UCSD-AML1 (cell line): ENCODE data around the gene PAOX.

ENCODE experiments used
- DNase-seq: peaks from one replicate; lab custom pipeline; 2025; ENCODE audit not compliant: unreplicated experiment; lab: John Stamatoyannopoulos, UW

The PAOX gene

GRCh38 chr10:133379152-133379800 is at the start of gene PAOX:
Gene PAOX (plus strand): TSS chr10:133379262. CDS start chr10:133379317, 55 bp downstream.
- no peak for DNase-seq

- DNase-seq, result peak; percentile 84
Measured at GRCh38 chr10:133329491-133330202, 49.4 kb upstream of the PAOX start.

GRCh38 chr10:133332936-133333699 is 45.9 kb upstream of the PAOX start:
- no peak for DNase-seq

GRCh38 chr10:133334503-133335245 is 44.4 kb upstream of the PAOX start:
- DNase-seq, result no peak

GRCh38 chr10:133335246-133336117 is 43.6 kb upstream of the PAOX start:
- no peak for DNase-seq

GRCh38 chr10:133336118-133336576 is 42.9 kb upstream of the PAOX start:
- no peak for DNase-seq

GRCh38 chr10:133336577-133337369 is 42.3 kb upstream of the PAOX start, which contains the start of gene CALY:
Gene CALY (minus strand): TSS chr10:133336896. CDS start chr10:133328989, 7,907 bp downstream.
- peak; percentile 56 for DNase-seq

GRCh38 chr10:133337370-133337725 is 41.7 kb upstream of the PAOX start:
- DNase-seq, result no peak

GRCh38 chr10:133338080-133339071 is 40.7 kb upstream of the PAOX start:
- DNase-seq, result no peak

- no peak for DNase-seq
Measured at GRCh38 chr10:133339708-133340380, 39.2 kb upstream of the PAOX start.

GRCh38 chr10:133341983-133342382 is 37.1 kb upstream of the PAOX start:
- no peak for DNase-seq

GRCh38 chr10:133342942-133343341 is 36.1 kb upstream of the PAOX start:
- no peak for DNase-seq

GRCh38 chr10:133343558-133343957 is 35.5 kb upstream of the PAOX start:
- DNase-seq, result no peak

GRCh38 chr10:133344236-133344635 is 34.8 kb upstream of the PAOX start:
- DNase-seq, result no peak

- DNase-seq, result no peak
Measured at GRCh38 chr10:133346413-133346812, 32.6 kb upstream of the PAOX start.

GRCh38 chr10:133347710-133348517 is 31.1 kb upstream of the PAOX start:
- no peak for DNase-seq

- no peak for DNase-seq
Measured at GRCh38 chr10:133349160-133349568, 29.9 kb upstream of the PAOX start.
